HG02973 (cell line): ENCODE results near the gene GNG10.
"Not testable (repeated sequence)": the region's sequence is repeated elsewhere in the genome, so short reads cannot be mapped to it uniquely, and the experiment has no call there.

Experiments used
- ATAC-seq: cut with Tn5 transposase; IDR thresholded peaks from one replicate; pipeline ENCODE4 v1.9.1; 2021; ENCODE audit warnings: moderate library complexity; ENCODE audit not compliant: unreplicated experiment

The GNG10 gene

GRCh38 chr9:111648066-111648465, 13.3 kb upstream of the GNG10 start:
- no peak for ATAC-seq

DNA sequence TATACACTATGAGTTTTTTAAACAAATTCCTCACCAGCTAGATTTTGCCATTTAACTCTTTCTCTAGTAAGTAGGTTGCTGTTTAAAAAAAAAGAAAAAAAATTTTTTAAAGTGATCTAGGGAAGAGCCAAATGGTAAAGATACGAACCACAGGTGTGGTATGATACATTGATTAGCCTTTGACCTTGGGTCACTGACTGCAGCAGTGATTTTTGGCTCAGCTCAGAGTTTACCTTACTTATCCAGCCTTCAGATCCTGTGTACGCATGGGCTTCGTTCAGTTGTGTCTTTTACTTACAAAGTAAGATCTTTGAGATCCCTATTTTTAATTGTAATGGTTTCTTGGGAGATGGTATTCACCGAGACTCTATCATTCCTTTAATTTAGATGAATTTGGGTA, 12.4 kb upstream of the GNG10 start:
- no peak for ATAC-seq

DNA sequence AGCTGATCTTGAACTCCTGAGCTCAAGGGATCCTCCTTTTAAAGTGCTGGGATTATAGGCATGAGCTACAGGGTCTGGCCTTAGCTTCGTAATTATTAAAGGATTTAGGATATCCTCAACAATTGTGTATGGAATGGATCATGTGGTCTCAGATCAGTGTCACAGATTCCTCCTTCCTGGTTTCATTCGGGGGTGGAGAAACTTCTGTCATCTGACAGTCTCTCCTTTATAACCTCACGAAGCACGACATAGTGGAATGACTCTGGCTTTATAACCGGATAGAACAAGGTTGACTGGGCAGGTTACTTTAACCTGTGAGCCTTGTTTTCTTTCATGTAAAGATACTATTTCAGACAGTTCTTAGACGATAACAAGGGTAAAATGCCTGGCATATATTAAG, 4.4 kb upstream of the GNG10 start:
- no peak for ATAC-seq

DNA sequence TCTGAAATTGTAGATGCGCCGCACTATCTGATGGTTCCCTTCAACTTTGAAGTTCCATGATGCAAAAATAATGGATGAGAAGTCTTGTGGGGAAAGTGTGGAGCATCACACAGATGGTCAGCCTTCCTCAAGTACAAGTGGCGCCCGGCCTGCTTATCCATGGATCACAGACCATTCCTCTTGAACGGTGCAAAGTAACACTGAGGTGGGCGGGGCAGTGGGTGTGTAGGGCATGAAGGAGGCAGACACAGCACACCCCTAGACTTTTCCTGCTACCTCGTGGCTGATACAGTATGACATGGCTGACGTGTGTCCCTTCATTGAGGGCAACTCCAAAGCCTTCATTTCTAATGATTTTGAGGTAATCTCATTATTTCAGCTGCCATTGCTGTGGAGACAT, 2.5 kb upstream of the GNG10 start:
- no peak for ATAC-seq

GRCh38 chr9:111659691-111660090, 1.7 kb upstream of the GNG10 start:
- no peak for ATAC-seq

GRCh38 chr9:111661802-111662521, 557 bp downstream of the GNG10 start:
- ATAC-seq: peak; percentile 34

DNA sequence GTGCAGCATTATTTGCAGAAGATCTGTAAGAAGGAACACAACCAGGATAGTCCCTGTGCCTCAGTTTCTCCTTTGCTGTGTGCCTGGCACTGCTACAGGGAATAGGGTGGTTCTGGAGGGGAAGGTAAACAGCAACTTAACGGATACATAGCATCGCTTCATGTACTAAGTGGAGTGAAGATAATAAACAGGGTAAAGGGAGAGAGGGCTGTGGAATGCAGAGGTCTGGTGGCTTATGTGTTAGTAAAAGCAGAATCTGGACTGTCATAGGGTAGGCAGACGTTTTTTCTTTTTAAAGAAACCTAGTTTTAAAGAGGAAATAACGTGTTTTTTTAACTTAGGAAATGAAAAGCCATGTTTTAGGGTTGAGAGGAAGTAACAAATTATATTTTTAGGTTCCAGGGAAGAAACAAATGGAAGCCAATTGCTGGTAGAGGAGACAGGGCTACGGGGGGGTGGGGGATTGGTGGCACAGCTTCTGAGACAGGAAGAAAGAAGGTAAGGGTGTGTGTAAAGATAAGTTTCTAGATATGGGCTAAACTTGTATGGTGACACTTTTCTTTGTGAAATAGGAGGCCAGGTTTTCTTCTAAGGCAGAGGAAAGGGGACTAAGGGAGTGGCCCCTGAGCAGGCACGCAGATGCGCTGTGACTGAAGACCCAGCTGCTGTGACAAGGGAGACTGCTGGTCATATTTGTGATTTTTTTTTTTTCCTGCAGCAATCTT, 1.3 kb downstream of the GNG10 start:
- no peak for ATAC-seq

- no peak for ATAC-seq
Observed at GRCh38 chr9:111663301-111663823, 2.0 kb downstream of the GNG10 start.

DNA sequence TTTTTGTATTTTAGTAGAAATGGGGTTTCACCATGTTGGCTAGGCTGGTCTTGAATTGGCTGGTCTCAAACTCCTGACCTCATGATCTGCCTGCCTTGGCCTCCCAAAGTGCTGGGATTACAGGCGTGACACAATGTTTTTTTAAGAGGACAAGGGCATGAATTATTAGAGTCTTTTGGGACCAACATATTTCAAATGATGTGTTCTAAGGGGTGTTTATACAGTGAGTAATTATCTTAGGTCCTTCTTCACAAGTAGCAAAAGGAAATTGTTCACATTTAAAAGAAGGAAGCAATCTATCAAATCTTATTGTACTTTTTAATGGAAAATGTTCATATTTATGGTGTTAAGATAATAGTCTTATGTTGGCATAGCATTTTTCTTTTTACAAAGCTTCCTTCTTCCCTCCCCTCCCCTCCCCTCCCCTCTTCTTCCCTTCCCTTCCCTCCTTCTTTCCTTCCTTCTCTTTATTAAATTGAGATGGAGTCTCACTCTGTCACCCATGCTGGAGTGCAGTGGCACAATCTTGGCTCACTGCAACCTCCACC, 6.7 kb downstream of the GNG10 start:
- ATAC-seq: no peak

DNA sequence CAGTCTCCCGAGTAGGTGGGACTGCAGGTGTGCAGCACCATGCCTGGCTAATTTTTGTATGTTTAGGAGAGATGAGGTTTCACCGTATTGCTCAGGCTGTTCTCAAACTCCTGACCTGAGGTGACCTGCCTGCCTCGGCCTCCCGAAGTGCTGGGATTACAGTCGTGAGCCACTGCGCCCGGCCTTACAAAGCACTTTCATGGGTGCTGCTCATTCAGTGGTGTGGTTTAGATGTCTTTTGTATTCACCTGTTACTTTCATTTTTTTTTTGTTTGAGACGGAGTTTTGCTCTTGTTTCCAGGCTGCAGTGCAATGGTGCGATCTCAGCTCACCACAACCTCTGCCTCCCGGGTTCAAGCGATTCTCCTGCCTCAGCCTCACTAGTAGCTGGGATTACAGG, 7.2 kb downstream of the GNG10 start:
- ATAC-seq: not testable (repeated sequence)

DNA sequence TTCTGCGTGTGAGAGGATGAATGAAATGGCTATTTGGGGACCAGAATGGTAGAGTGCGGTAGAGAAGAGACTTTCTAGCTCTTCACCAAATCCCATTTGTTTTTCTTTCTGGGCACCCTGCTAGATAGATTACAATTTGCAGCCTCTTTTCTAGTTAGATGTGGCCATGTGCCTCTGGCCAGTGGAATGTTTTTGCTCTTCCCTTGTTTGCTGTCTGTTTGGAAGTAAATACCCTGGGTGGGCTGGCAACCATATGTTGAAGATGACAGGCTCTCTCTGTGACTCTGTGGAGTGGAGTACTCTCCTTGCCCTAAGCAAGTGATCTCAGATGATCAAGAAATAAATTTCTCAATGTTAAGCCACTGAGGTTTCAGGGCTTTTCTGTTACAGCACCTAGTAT, 12.9 kb downstream of the GNG10 start:
- ATAC-seq: no peak

- no peak for ATAC-seq
Observed at GRCh38 chr9:111676116-111676515, 14.7 kb downstream of the GNG10 start.

- ATAC-seq: no peak
Observed at GRCh38 chr9:111678293-111678692, 16.9 kb downstream of the GNG10 start.

GRCh38 chr9:111679199-111679598, 17.8 kb downstream of the GNG10 start:
- no peak for ATAC-seq

- no peak for ATAC-seq
Observed at GRCh38 chr9:111683392-111683791, 22.0 kb downstream of the GNG10 start.

GRCh38 chr9:111691672-111692329, 30.4 kb downstream of the GNG10 start:
- ATAC-seq: no peak

DNA sequence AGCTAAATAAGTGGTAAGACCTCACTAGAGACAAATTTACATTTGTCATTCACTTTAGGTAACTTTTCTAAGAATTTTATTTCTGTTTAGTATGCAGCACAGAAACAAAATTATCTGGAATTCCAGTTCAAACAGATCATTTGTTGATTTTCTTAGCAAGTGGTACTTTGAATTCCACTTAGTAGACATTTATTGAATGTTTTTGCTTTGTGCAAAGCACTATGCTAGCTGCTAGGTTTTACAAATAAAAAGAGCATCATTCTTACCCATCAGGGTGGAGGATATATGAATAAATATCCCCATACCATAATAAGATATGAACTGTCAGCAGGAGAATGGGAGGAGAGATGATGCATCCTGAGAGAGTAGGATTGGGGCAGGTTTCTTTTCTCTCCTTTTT, 35.4 kb downstream of the GNG10 start:
- ATAC-seq: no peak

- ATAC-seq: no peak
Observed at GRCh38 chr9:111700776-111701175, 39.4 kb downstream of the GNG10 start.

- ATAC-seq: no peak
Observed at GRCh38 chr9:111704503-111704902, 43.1 kb downstream of the GNG10 start.

DNA sequence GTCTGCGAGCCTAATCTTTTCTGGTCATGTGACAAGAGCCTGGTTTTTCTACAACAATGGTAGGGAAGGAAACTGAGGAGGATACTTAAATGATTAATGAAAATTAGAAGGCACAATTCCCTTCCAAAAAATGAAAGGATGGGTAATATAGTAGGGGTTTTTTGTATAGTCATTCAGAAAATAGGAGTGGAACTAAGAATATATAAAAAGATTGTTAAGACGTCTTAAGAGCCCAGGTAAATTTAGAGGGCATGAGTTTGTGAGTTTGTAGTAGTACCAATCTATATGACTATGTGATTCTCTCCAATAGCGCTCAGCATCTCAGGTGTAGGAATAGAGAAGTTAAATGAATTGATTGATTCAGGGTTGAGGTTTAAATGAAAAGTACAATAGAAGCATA, 50.1 kb downstream of the GNG10 start:
- ATAC-seq: no peak

GRCh38 chr9:111712369-111712768, 51.0 kb downstream of the GNG10 start:
- no peak for ATAC-seq

DNA sequence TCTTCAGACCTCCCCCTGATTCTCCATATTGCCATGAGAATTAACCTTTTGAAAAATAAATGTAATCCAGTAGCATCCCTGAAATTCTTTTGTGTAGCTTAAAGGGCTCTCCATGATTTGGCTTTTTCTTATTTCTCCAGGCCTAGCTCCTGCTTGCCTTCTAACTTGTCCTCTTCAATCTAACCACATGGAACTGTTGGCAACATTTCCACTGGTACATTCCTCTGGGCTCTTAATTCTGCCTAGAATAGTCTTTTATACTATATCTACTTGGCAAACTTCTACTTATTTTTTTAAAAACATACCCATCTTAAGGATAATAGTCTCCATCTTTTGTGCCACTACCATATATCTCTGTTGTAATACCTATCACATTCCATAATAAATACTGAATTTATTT, 54.1 kb downstream of the GNG10 start:
- no peak for ATAC-seq
